CD4-positive, alpha-beta T cell (primary cell): ENCODE results near the gene WDR54. TPM values are rescaled to one million over a fixed set of nuclear protein-coding genes. Genes with fewer than 3 reads are reported as not detected.

Source experiments
- ATAC-seq: fragments of 200-7000 bp; cut with Tn5 transposase; one replicate; pipeline ENCODE4 v1.10.0; 2022; ENCODE audit warnings: mild to moderate bottlenecking; ENCODE audit not compliant: poor library complexity
- CTCF ChIA-PET: fragments of 350-600 bp; sonication (Branson Sonifier 250); formaldehyde crosslinking; loops from one replicate; lab custom pipeline; 2021; ENCODE audit warnings: antibody characterized with exemption, inconsistent platforms; lab: Charles Lee
- POLR2A ChIA-PET: fragments of 350-600 bp; sonication (Branson Sonifier 250); formaldehyde crosslinking; loops from one replicate; lab custom pipeline; 2021; ENCODE audit warnings: antibody characterized with exemption, inconsistent platforms; lab: Charles Lee
- DNase-seq, 14 experiments: peaks; one replicate each; pipeline ENCODE4 v3.0.0-alpha.2; 2013 to 2020; ENCODE audit warnings: mixed read lengths in 2 of 14
- H3K27ac ChIP-seq, 2 donors: one replicate each; pipeline versions ENCODE4 v1.5.1 to v1.7.0; 2013; ENCODE audit warnings: low read length in 2 of 2, low read depth in 1 of 2, mild to moderate bottlenecking in 1 of 2
- H3K27me3 ChIP-seq, 2 experiments: 1 replicate in 1 of 2; 2 replicates in 1 of 2; pipeline versions ENCODE4 v1.6.1 to v1.7.0; 2013; ENCODE audit warnings: low read length in 2 of 2, control low read depth in 1 of 2, mild to moderate bottlenecking in 1 of 2, moderate library complexity in 1 of 2; ENCODE audit not compliant: insufficient read depth in 2 of 2, control insufficient read depth in 1 of 2
- H3K36me3 ChIP-seq: one replicate; pipeline ENCODE4 v1.6.1; 2013; ENCODE audit warnings: low read length, control low read depth; ENCODE audit not compliant: insufficient read depth
- H3K4me1 ChIP-seq: one replicate; pipeline ENCODE4 v1.6.1; 2013; ENCODE audit warnings: low read length, control low read depth; ENCODE audit not compliant: insufficient read depth
- H3K4me3 ChIP-seq: one replicate; pipeline ENCODE4 v1.5.1; 2013; ENCODE audit warnings: mild to moderate bottlenecking, low read length, moderate library complexity
- H3K9me3 ChIP-seq, 2 experiments: 1 replicate in 1 of 2; 2 replicates in 1 of 2; pipeline versions ENCODE4 v1.6.1 to v1.7.0; 2013; ENCODE audit warnings: low read length in 2 of 2, mild to moderate bottlenecking in 2 of 2, control low read depth in 1 of 2, moderate library complexity in 1 of 2; ENCODE audit not compliant: control insufficient read depth in 1 of 2, insufficient read depth in 1 of 2
- H3K27ac Mint-ChIP-seq: one replicate; pipeline ENCODE4 v1.8.0; 2020; ENCODE audit warnings: mixed read lengths
- H3K27me3 Mint-ChIP-seq: one replicate; pipeline ENCODE4 v1.8.0; 2021; ENCODE audit warnings: mixed read lengths
- H3K36me3 Mint-ChIP-seq: one replicate; pipeline ENCODE4 v1.8.0; 2021; ENCODE audit warnings: low read depth, mixed read lengths
- H3K4me1 Mint-ChIP-seq: one replicate; pipeline ENCODE4 v1.8.0; 2021; ENCODE audit warnings: low read depth, mixed read lengths
- H3K4me3 Mint-ChIP-seq: one replicate; pipeline ENCODE4 v1.8.0; 2020; ENCODE audit warnings: mild to moderate bottlenecking, mixed read lengths
- H3K9me3 Mint-ChIP-seq: one replicate; pipeline ENCODE4 v1.8.0; 2020; ENCODE audit warnings: mixed read lengths
- CTCF ChIP-seq: fragments of 200-600 bp; IDR thresholded peaks from one replicate; pipeline ENCODE4 v1.8.0; 2022; ENCODE audit warnings: antibody characterized with exemption, mild to moderate bottlenecking
- intact Hi-C, 2 experiments: fragments of 100-400 bp; cut with DNase I in 1 of 2; cut with micrococcal nuclease in 1 of 2; formaldehyde crosslinking; loops; one replicate each; pipeline versions ENCODE4 v1.15.1 to v1.9.0; 2023 to 2025; cut with DNase I, micrococcal nuclease
- total RNA-seq, 174 experiments: library from RNA in 2 of 174; stranded (reverse) in 2 of 174; gene quantifications; one replicate each; pipeline ENCODE4 v1.2.3 and lab custom pipeline; 2021 to 2026

WDR54 gene
- total RNA-seq, 2 experiments from 2014 or later, result 21.7 to 25.1 TPM

GRCh38 chr2:74471332-74472065 is 50.0 kb downstream of the WDR54 start:
- POLR2A ChIA-PET, result interaction anchor here (1.2 to 9.1 kb wide), 6 partner anchors 10 to 59 kb away, joined by 5 to 225 read pairs (median 15); partner anchors contain the start of genes AUP1, C2orf81, CCDC142 and HTRA2
- H3K27me3 Mint-ChIP-seq, result no peaks in the 10 kb centered on the region

GRCh38 chr2:74472086-74472944 is 50.8 kb downstream of the WDR54 start, which contains the start of gene MRPL53:
TSS of gene MRPL53 (minus strand) at chr2:74472680. CDS start at chr2:74472660, 20 bp downstream.
- H3K36me3 Mint-ChIP-seq, result peaks cover 41% of the 10 kb centered on the region
- H3K9me3 Mint-ChIP-seq, result no peaks in the 10 kb centered on the region
- peaks cover 25% of the 10 kb centered on the region for H3K4me1 Mint-ChIP-seq
- H3K27me3 ChIP-seq, result no peaks in the 10 kb centered on the region
- peak within 1 kb of the TSS; percentile 95 for H3K4me3 Mint-ChIP-seq
- ChIA-PET POLR2A (interaction anchor here (0.9 to 9.1 kb wide), 16 partner anchors 10 to 735 kb away, joined by 3 to 225 read pairs (median 5); partner anchors contain the start of genes AUP1, C2orf81, CCDC142 and DQX1), CTCF (interaction anchor here (0.9 to 2.1 kb wide), 5 partner anchors 11 to 81 kb away, joined by 3 to 21 read pairs (median 5); partner anchors contain the start of genes CCDC142, INO80B, TTC31 and WBP1)
- intact Hi-C loops, result loop anchor here (1.0 to 5.0 kb wide), 6 partner anchors 10 to 80 kb away; partner anchors contain the start of genes C2orf81 (in 1 of the 2), CCDC142 (in 1 of the 2), INO80B (in 1 of the 2) and TTC31 (in 1 of the 2)
- ATAC-seq, result peak; percentile 92
- peak; percentile 96 to 99 (median 97) for DNase-seq
- H3K4me3 ChIP-seq, result peak within 1 kb of the TSS; percentile 80
- H3K4me1 ChIP-seq, result peaks cover 30% of the 10 kb centered on the region
- TF ChIP-seq CTCF, result no peak
- H3K27ac ChIP-seq, result peak within 1 kb of the TSS; percentile 85 to 91
- no peaks in the 10 kb centered on the region for H3K27me3 Mint-ChIP-seq
- H3K9me3 ChIP-seq, result no peaks in the 10 kb centered on the region
- peak within 1 kb of the TSS; percentile 96 for H3K27ac Mint-ChIP-seq
- peaks cover 22% of the 10 kb centered on the region for H3K36me3 ChIP-seq

More at GRCh38 chr2:74471332-74472065, 50.0 kb downstream of the WDR54 start:
- H3K27me3 ChIP-seq, result no peaks in the 10 kb centered on the region
- H3K27ac Mint-ChIP-seq, result peak overlapping the region; percentile 96
- peaks cover 30% of the 10 kb centered on the region for H3K4me1 ChIP-seq
- peak in 1 of 14 experiments; percentile 21 for DNase-seq
- H3K4me1 Mint-ChIP-seq, result peaks cover 25% of the 10 kb centered on the region
- H3K4me3 ChIP-seq, result peak overlapping the region; percentile 80
- no peak for TF ChIP-seq CTCF
- peak overlapping the region; percentile 95 for H3K4me3 Mint-ChIP-seq
- peaks cover 19% of the 10 kb centered on the region for H3K36me3 ChIP-seq
- intact Hi-C loops, result loop anchor here (1.0 to 5.0 kb wide), 6 partner anchors 11 to 79 kb away; partner anchors contain the start of genes C2orf81 (in 1 of the 2), CCDC142 (in 1 of the 2), INO80B (in 1 of the 2) and TTC31 (in 1 of the 2)
- CTCF ChIA-PET, result interaction anchor here (0.6 to 2.1 kb wide), 4 partner anchors 13 to 692 kb away, joined by 3 to 8 read pairs (median 4); partner anchors contain the start of genes DUSP11, INO80B and WBP1
- H3K27ac ChIP-seq, result peak overlapping the region; percentile 85 to 91
- H3K36me3 Mint-ChIP-seq, result peaks cover 34% of the 10 kb centered on the region
- H3K9me3 ChIP-seq, result no peaks in the 10 kb centered on the region
- no peaks in the 10 kb centered on the region for H3K9me3 Mint-ChIP-seq
- no peak for ATAC-seq
